HG03439 (cell line): ENCODE results near the gene TF.
"Not testable (repeated sequence)": the region's sequence is repeated elsewhere in the genome, so short reads cannot be mapped to it uniquely, and the experiment has no call there.

ENCODE experiments used
- ATAC-seq: cut with Tn5 transposase; IDR thresholded peaks from one replicate; pipeline ENCODE4 v1.9.1; 2021; ENCODE audit warnings: mild to moderate bottlenecking, moderate library complexity; ENCODE audit not compliant: unreplicated experiment

The TF gene

GRCh38 chr3:133763797-133764683, 17.8 kb downstream of the TF start:
- no peak for ATAC-seq

- no peak for ATAC-seq
Measured at GRCh38 chr3:133765256-133765655, 19.1 kb downstream of the TF start.

- no peak for ATAC-seq
Measured at GRCh38 chr3:133767607-133768006, 21.4 kb downstream of the TF start.

- no peak for ATAC-seq
Measured at GRCh38 chr3:133769536-133769935, 23.3 kb downstream of the TF start.

GRCh38 chr3:133773732-133774131, 27.5 kb downstream of the TF start:
- ATAC-seq, result no peak

- ATAC-seq, result no peak
Measured at GRCh38 chr3:133775309-133775708, 29.1 kb downstream of the TF start.

GRCh38 chr3:133775835-133776234, 29.6 kb downstream of the TF start:
- no peak for ATAC-seq

GRCh38 chr3:133776794-133777438, 30.7 kb downstream of the TF start:
- ATAC-seq, result no peak

GRCh38 chr3:133777807-133778568, 31.8 kb downstream of the TF start:
- ATAC-seq, result no peak

GRCh38 chr3:133779626-133780203, 33.5 kb downstream of the TF start:
- ATAC-seq, result no peak

- not testable (repeated sequence) for ATAC-seq
Measured at GRCh38 chr3:133780756-133781155, 34.6 kb downstream of the TF start.

GRCh38 chr3:133781570-133781969, 35.4 kb downstream of the TF start:
- ATAC-seq, result no peak

- no peak for ATAC-seq
Measured at GRCh38 chr3:133782454-133782853, 36.3 kb downstream of the TF start.

GRCh38 chr3:133783762-133784161, 37.6 kb downstream of the TF start:
- no peak for ATAC-seq

- no peak for ATAC-seq
Measured at GRCh38 chr3:133788024-133788423, 41.8 kb downstream of the TF start.

GRCh38 chr3:133792171-133792763, 46.1 kb downstream of the TF start:
- no peak for ATAC-seq

GRCh38 chr3:133797396-133798105, 51.4 kb downstream of the TF start:
- no peak for ATAC-seq

GRCh38 chr3:133799794-133800585, 53.8 kb downstream of the TF start:
- no peak for ATAC-seq

- ATAC-seq, result no peak
Measured at GRCh38 chr3:133803469-133803868, 57.3 kb downstream of the TF start.
